GM19023 (cell line): ENCODE measurements around the gene SRPRA.

Source experiments
- ATAC-seq: cut with Tn5 transposase; IDR thresholded peaks from one replicate; pipeline ENCODE4 v1.9.1; 2021; ENCODE audit warnings: mild to moderate bottlenecking, moderate library complexity; ENCODE audit not compliant: unreplicated experiment

SRPRA gene

DNA sequence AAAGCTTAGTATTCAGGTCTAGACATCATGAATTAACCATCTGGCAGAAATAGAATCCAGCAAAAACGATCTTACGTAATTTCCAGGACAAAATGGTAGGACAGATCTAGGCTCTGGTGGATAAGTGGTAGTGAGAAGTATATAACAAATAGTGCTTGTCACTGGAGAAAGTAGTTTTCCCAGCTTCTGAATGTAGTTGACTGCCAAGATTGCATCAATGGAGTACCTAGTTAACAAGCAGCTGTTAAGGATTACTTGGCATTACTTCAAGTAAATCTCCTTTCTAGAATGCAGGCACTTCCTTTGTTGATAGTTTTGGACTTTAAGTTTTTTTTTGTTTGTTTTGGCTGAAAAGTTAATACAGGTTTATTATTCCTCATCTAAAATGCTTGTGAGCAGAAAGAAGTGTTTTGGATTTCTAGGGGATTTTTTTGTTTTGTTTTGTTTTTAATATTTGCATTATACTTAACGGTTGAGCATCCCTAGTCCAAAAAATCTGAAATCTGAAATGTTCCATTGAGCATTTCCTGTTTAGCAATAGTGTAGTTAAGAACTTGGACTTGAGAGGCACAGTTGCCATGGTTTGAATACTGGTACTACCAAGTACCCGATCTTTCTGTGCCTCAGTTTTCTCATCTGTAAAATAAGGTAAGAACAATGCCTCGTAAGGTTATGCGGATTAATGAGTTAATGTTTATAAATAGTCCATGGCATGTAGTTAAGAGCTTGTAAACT lies 36.8 kb downstream of the SRPRA start:
- no peak for ATAC-seq

DNA sequence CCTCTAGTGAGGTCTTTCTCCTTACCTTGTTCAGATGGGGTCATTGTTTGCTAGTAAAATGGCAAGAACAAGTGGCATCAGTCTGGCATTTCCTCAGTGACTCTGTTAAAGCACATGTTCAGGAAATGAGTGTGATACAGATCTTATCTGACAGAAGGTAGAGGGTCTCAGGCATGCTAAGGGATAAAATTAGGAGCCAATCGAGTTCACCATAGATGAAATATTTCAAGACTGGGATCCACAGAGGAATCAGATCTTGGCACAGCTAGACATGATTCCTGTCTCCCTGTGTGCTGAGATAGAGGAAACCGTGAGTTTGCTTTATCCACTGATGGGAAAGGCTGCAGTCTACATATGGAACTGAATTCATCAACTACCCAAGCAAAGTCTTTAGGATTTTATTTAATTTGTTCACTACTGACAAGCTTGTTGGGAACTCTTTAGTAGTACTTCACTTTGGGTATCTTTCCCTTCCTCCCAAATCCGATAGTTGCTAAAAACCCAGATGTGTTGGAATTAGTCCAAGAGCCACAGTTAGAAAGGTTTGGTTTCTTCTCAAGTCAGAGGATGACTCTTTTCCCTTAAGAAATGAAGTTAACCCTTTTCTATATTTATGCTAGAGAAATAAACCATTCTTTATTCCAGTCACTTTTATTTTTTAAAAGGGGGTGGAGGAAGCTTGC lies 38.7 kb downstream of the SRPRA start:
- no peak for ATAC-seq

DNA sequence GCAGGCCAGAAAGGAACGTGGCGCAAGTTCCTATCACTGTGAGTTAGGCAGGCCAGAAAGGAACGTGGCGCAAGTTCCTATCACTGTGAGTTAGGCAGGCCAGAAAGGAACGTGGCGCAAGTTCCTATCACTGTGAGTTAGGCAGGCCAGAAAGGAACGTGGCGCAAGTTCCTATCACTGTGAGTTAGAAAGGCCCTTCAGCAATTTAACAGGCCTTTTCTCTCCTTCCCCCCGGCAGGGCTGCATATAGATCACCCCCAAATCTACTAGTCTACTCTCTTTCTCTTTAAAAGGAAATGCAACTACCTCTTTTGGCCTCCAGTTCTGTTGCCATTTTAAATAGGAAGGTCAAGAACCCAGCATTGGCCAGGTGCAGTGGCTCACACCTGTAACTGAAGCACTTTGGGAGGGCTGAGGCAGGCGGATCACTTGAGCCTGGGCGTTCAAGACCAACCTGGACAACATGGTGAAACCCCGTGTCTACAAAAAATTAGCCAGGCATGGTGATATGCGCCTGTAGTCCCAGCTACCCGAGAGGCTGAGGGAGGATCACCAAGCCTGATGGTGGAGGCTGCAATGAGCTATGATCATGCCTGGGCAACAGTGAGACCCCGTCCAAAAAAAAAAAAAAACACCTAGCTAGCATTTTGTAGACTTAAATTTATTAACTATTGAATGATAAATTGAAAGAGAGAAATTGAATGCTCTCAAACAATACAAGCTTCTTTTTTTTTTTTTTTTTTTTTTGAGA lies 42.2 kb downstream of the SRPRA start:
- ATAC-seq: no peak

DNA sequence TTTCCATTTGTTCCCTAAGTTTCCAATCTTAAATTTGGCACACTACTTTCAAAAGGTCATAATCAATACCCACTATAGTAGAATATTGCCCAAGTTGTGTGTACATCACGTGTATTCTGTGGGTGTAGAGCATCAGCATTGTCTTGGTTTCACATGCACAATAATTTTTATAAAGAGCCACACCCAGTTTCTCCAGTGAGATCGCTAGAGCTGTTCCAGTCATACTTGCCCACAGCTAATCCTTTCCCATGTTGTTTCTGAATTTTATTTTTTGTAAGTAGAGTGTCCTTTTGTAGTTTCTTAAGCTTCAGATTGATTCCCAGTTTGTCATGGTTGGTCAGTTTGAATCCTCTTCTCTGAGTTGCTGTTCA lies 43.4 kb downstream of the SRPRA start:
- ATAC-seq: no peak

DNA sequence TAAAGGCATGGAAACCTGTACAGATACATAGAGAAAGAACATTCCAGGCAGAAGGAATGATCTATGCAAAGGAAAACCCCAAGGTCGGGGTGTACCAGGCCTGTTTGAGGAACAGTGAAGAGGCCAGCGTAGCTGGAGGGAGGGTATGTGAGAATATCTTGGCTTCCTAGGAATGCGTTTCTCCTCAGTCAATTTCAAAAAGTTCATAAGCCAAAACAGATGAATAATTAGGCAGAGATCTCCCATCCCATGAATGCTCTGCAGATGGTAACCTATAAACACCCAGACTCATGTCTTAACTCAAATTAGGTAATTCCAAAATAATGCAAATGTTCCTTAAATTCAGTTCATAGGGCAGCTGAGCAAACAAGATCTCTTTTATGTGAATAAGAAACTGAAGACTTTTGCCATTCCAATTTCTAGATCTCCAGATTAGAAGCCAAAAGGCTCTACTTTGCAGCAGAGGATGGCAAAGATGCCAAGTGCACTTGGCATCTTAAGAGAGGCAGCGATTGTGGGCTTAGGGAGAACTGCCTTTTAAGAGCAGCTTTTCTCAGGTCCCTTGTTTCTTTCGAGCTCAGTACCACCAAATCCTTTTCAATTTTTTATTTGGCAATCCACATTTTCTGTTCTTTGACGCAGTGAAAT lies 43.9 kb downstream of the SRPRA start:
- ATAC-seq: no peak

DNA sequence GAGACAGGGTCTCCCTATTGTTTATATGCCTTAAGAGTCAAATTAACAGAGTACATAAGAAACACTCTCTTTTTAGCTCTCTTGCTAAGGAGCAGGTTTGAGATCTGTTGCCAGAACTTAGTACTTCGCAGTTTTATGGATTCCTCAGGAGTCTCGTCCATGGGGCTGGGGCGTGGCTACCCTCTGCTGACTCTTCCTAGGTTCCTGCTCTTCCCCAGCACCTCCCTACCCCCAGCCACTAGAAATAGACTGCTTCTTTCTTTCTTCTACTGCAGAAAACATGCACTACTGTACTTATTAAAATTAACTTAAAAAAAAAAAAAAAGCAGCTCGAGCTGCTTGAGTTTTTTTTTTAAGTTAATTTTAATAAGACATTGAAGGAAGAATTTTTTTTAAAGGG lies 49.1 kb downstream of the SRPRA start:
- ATAC-seq: no peak

DNA sequence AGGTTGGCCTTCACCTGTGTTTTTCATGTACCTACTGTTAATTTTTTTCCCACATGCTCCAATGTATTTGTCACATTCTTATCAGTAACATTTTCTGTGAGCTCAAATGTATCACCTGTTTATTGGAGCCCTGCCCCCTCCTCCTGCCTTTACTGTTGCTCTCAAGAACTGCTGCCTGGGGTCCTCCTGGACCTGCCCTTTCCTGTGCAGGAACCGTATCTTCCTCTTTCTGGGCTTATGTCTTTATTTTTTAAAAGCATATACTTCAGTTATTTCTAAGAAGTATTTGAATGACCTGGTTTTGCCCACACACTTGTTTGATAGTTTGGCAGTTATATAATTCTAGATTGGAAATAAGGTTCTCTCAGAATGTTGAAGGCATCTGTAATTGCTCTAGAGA lies 51.2 kb downstream of the SRPRA start:
- ATAC-seq: no peak

DNA sequence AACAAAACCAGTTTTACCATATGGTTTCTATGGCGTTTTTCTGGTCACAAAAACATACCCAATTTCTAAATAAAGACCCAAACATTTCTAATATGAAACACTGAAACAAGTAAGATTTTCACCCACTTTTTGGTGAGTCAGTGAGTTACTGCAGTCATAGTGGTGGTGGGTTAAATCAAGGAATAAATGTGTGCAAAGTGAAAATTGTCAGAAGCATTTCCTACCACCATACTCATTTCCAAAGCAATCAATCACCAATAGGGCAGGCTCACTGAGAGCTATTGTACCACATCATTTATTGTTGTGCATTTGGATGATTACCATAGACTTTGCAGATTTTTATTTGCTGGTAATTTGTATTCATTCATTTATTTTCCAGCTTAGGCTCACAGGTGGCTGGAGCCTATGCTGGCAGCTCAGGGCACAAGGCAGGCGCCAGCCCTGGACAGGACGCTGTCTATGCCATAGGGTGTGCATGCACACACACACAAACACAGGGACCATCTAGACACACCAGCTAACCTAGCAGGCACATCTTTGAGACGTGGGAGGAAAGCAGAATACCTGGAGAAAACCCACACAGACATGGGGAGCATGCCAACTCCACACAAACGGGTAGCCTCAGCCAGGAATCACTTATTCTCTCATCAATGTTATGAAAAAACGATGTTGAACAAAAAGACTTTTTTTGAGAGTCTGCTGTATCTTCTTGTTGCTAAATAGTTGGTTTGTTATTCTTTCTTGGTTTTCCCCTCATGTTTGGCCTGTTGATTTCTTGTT lies 52.0 kb downstream of the SRPRA start:
- ATAC-seq: no peak

DNA sequence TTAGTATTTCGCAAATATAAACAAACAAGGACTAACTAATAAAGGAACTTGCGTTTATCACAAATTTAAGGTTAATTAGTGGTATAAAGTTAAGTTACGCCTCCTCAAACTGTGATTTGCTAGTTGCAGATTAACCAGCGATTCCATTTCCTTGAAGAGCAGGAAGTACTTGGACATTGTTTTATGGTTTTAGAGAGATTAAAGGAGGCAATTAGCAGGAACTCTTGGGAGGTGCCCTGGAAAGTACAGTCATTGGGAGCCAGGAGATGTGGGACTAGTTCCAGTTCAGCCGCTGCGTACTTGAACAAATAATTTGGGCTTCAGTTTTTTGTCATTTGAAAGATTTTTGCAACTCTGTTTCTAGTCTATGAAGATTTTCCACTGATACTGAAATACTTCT lies 53.9 kb downstream of the SRPRA start:
- no peak for ATAC-seq

DNA sequence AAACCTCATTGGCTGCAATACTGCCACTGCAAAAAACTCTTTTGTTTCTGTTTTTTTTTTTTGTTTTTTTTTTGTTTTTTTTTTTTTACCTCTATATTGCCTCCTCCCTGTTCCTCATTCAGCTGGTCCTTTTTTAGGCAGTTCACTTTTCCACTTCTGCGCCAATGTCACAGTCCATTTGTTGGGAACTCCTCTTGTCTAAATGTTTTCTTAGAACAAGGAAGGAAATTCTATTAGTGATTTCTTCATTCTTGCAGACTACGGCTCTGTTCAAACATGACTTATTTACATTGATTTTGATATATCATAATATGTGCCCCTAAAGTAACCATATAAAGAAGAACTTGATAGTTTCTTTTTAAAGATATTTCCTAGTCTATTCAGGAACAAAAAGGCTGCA lies 54.3 kb downstream of the SRPRA start:
- no peak for ATAC-seq
